HK-2 (cell line): ENCODE measurements around the gene RIMS3.

Experiments
- DNase-seq: peaks from one replicate; pipeline ENCODE4 v3.0.0-alpha.2; 2018; ENCODE audit not compliant: unreplicated experiment

RIMS3 gene

GRCh38 chr1:40691538-40692428 lies 26.3 kb upstream of the RIMS3 start, which contains the start of gene NFYC:
Gene NFYC (plus strand): TSS chr1:40691704. CDS start chr1:40738844, 47,140 bp downstream.
- peak; percentile 97 for DNase-seq

GRCh38 chr1:40690771-40691537 lies 25.5 kb upstream of the RIMS3 start:
- DNase-seq = no peak

GRCh38 chr1:40689737-40690136 lies 24.3 kb upstream of the RIMS3 start:
- no peak for DNase-seq

DNA sequence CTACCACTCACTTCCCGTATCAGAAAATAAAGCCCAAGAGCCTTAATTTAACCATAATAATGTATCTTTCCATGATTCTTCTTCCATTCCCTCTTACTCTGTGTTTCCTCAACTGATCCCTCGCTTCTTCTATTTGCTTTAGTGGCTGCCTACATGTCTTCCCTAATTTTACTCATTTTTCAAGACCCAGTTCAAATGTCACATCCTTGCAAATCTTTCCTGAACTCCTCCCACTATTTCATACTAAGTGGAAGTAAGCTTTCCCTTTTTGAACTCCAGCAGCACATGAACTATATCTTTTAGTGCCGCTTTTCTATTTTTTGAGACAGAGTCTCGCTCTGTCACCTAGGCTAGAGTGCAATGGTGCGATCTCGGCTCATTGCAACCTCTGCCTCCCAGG lies 22.2 kb upstream of the RIMS3 start:
- DNase-seq = no peak

- no peak for DNase-seq
These were observed 21.6 kb upstream of the RIMS3 start for GRCh38 chr1:40687059-40687458.

DNA sequence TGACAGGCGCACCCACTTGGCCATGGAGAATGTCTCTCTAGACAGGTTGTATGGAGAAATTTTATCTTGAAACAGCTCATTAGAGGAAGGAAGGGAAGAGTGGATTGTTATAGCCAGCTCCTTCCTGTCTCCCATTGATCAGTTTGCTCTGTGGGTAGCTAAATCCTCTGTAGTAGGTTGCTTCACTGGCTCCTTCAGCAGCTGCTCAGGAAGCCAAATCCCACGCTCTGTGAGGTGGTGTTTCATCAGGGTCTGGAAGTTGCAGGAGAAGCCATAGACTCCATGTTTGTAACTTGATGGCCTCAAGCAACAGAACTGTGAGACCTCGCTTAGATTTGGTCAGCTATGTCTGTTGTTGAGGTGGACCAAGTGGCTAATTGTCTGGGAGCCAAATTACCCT lies 19.2 kb upstream of the RIMS3 start:
- no peak for DNase-seq

DNA sequence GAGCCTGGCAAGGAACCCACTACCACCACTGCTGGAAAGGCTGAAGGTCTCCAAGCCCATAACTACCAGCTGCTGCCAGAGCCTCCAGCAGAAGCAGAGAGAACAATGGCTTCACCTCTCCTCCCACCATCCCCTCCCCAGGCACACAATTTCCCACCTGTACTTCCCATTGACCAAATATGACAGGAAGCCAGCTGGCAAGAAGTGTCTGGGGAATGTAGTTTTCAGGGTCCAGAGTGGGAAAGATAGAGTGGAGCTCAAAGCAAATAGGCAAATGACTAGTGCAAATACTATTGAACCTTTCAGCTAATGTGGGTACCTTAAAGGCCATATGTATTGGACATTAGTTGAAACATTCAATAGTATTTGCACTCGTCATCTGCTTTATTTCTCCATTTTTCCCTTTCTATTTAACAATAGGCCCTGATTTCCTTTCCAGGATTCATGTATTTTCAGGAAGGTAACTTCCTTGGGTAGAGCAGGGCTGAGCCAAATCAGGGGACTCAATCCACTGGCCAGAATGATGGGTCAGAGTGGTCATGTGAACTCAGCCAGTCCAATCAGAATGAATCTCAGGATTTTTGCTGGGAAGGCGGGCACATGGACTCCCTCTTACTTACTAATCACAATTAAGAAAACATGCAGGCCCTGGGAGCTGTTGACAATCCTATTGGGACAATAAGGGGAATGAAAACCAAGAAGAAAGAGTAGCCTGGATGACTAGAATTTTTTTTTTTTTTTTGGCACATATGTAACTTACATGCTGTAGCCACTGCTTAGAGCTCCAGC lies 13.9 kb upstream of the RIMS3 start:
- DNase-seq = no peak

DNA sequence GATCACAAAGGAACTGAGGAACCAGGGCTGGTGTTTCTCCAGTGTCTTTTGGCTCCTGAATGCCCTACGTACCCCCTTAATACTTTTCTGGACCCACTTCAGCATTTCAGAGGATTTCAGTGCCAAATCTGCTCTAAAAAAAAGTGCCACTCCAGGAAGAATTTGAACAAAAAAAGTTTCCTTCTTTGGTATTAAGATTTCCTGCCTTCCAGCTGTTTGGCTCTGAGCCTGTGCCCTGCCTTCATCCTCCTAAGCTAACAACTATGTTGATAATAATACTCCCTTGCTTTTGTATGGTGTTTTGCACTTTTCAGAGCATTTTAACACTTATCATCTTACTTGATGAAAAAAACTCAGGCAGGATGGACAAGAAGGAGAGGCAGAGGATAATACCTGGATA lies 11.0 kb upstream of the RIMS3 start:
- no peak for DNase-seq

DNA sequence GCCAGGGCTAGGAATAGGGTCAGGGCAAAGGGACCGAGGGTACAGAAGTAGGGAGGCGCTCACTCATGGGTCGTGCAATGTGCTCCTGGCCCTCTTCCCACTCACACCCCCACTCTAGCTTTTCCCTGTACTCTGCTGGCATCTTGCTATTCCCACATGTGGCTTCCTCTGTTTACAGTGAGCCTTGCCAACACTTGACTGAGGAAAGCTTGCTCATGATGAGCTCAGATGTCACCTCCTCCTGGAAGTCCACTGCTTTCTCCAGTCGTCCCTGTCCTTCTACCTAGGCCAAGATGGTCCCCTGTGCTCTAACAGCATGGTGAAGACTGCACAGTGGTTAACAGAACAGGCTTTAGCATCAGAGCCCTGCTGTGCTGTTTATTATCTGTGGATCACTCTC lies 8.0 kb upstream of the RIMS3 start:
- DNase-seq = no peak

DNA sequence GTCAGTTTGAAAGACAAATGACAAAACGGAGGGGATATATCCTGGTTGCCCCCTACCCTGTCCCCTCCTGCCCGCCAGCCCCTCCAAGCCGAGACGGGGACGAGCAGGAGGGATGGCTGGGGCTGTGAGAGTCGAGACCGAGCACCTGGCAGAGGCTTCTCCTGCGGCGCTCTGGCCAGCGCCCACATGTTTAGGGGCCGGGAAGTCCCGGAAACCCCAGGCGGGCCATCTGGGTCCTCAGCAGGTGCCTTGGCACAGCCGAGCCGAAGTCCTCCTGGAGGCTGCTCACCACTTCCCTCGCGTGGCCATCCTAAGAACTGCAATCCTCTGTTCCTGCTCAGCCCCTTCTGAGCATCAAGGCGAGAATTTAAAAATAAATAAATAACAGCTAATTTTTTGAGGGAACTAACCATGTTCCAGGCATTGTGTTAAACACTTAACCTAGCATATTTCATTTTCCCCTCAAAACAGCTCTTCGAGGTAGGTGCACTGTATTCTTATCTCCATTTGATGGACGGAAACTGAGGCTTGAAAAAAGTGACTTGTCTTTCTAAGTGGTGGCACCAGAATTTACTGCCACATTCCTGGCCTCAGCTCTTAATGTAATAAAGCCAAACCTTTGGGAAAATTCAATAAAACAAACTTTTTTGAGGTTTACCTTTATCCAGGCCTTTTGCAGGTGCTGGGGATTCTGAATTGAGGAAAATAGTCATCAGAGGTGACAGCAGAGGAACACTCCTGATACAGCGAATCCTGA lies 3.5 kb upstream of the RIMS3 start:
- DNase-seq = peak; percentile 75

- no peak for DNase-seq
These were observed 691 bp downstream of the RIMS3 start for GRCh38 chr1:40664791-40665190.

GRCh38 chr1:40664167-40664537 lies 1.3 kb downstream of the RIMS3 start:
- DNase-seq = no peak

DNA sequence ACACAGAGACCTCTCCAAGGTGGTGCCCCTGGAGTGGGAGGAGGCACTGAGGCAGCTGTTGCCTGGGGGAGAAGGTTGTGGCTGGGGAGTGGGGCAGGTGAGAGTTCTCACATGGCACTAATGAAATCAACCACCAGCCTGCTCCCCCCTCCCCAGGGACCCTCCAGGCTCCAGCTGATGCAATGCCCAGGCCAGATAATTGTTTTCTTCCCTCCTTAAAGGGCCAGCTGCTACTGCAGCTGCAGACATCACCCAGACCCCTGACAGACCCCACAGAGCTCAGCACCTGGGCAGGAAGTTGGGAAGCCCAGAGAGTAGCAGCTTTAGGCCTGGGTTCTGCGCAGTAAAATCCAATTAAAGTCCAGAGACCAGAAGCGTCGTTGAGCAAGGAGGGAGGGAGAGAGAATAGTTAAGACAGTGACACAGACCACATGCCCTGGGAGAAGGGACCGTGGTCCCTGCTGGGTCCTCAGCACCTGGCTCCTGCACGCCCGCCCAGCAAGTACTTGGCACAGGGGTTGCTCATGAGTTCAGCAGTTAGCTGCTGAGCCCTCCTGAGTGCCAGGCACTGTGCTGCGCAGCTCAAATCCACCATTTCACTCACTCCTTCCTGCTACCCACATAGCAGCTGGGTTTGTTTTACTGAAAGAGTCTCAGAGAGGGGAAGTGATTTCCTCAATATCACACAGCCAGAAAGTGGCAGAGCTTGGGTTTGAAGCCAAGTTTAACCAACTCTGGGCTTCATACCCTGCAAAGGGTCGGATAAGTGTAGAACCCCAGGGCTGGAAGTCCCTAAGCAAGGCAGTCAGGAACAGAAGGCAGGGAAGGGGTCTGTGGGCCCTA lies 1.9 kb downstream of the RIMS3 start:
- no peak for DNase-seq

DNA sequence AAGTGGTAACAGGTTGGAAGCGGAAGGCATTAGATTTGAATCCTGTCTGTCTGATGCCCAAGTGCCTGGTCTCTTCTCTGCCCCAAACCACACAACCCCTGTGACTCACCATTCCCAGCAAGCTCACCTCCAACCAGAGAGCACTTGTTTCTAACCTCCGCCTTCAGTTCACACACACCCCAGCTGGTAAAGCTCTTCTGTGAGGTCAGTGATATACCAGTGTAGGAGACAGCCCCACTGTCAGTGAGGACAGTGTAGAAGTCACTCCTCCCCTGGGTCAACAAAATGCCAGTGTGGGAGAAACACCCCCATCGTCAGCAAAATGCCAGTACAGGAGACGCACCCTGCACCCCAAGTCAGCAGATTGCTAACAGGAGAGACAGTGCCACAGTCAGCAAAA lies 2.6 kb downstream of the RIMS3 start:
- DNase-seq = peak; percentile 27

DNA sequence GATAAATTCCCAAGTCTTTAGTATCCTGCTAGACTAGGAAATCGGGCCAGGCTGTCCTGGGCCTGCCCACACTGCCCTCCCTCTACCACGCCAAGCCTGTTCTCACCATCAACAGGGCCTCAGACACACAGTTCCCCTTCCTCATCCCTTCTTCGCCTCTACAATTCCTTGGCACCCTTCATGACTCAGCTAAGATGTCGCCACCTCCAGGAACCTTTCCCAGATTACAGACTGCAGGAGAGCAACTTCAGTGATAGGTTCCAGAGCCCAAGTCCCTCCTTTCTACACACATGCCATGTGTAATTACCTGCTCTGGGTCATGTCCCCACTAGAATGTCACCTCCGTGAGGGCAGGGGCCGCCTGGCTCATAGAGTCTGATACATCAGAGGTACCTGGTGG lies 3.3 kb downstream of the RIMS3 start:
- no peak for DNase-seq

DNA sequence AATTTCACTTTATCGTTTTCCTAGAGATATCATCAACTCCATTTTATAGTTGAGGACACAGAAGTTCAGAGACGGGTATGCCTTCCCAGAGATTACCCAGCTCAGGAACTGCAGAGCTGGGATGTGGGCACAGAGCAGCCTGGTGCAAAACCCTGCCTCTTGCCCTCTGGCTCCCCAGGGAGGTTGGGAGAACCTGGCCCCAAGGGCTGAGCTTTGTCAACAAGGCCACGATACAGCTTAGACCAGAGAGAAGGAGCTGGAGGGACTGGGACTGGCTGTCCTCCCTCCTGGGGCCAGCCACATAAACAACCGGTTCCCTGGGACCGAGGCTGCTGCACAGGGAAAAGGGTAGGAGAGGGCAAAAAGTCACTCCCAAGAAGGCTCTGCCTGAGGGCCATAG lies 3.8 kb downstream of the RIMS3 start:
- DNase-seq = no peak

- no peak for DNase-seq
These were observed 5.9 kb downstream of the RIMS3 start for GRCh38 chr1:40659649-40659947.

GRCh38 chr1:40658751-40659648 lies 6.5 kb downstream of the RIMS3 start:
- no peak for DNase-seq

DNA sequence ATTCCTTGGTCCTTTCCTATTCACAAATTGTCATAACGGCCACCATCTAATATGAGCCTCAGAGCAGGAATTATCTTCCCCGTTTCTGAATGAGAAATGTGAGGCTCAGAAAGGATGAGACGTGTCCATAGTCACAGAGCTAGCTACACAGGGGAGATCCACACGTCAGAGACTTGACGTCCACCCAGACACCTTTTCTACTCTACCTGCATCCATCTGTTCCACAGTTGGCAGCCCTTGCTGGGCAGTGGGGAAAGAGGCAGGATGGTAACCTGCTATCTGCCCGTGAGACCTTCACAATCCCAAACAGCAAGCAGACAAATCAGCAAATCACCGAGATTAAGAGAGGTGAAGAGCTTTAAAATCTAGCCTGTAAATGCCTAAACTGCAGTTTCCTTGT lies 8.4 kb downstream of the RIMS3 start:
- DNase-seq = no peak
